ENCODE results near the gene PLA2G4B. TPM values are rescaled to one million over a fixed set of nuclear protein-coding genes. Genes with fewer than 3 reads are reported as not detected.

Gene PLA2G4B
- total and polyA plus RNA-seq, 9 donors = 4.8 to 17.5 (median 10.6) TPM

GRCh38 chr15:41841131-41841530, 2.5 kb downstream of the PLA2G4B start:
- TF ChIP-seq POLR2A (IDR thresholded peaks at IDR 0.05) = no peak
- TF ChIP-seq, protein P1, sequence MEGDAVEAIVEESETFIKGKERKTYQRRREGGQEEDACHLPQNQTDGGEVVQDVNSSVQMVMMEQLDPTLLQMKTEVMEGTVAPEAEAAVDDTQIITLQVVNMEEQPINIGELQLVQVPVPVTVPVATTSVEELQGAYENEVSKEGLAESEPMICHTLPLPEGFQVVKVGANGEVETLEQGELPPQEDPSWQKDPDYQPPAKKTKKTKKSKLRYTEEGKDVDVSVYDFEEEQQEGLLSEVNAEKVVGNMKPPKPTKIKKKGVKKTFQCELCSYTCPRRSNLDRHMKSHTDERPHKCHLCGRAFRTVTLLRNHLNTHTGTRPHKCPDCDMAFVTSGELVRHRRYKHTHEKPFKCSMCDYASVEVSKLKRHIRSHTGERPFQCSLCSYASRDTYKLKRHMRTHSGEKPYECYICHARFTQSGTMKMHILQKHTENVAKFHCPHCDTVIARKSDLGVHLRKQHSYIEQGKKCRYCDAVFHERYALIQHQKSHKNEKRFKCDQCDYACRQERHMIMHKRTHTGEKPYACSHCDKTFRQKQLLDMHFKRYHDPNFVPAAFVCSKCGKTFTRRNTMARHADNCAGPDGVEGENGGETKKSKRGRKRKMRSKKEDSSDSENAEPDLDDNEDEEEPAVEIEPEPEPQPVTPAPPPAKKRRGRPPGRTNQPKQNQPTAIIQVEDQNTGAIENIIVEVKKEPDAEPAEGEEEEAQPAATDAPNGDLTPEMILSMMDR (IDR thresholded peaks at IDR 0.05) = no peak
- no peak for TF ChIP-seq EP300 (IDR thresholded peaks at IDR 0.05)
- no peak for DNase-seq
- Histone ChIP-seq H3K27me3 (no peaks in the 10 kb centered on the region), H3K36me3 (no peaks in the 10 kb centered on the region), H3K9me3 (no peaks in the 10 kb centered on the region), H3K27ac (no peak overlapping the region), H3K4me1 (ENCODE audit: insufficient read depth) (no peaks in the 10 kb centered on the region), H3K4me3 (no peak overlapping the region)
- intact Hi-C loops (cut with DNase I) = loop anchor here in 1 of 4 donors (10.0 kb wide), 1 partner anchor 794 kb away; no protein-coding TSS in a partner anchor
- WGBS, 3 donors = 89 to 92% (median 91%) methylated on average over 10 of the region's 10 CpGs

- no peak for TF ChIP-seq POLR2A (IDR thresholded peaks at IDR 0.05)
- TF ChIP-seq, protein P1 (IDR thresholded peaks at IDR 0.05) = no peak
- no peak for TF ChIP-seq EP300 (IDR thresholded peaks at IDR 0.05)
- Histone ChIP-seq H3K27me3 (no peaks in the 10 kb centered on the region), H3K36me3 (no peaks in the 10 kb centered on the region), H3K4me1 (ENCODE audit: insufficient read depth) (no peaks in the 10 kb centered on the region), H3K27ac (no peak overlapping the region), H3K9me3 (no peaks in the 10 kb centered on the region), H3K4me3 (no peak overlapping the region)
- intact Hi-C loops (cut with DNase I) = loop anchor here in 1 of 4 donors (10.0 kb wide), 1 partner anchor 793 kb away; no protein-coding TSS in a partner anchor
- WGBS, 3 donors = 73 to 81% (median 76%) methylated on average over 12 of the region's 12 CpGs
- DNase-seq = no peak
Measured at GRCh38 chr15:41842229-41842628, 3.6 kb downstream of the PLA2G4B start.

DNA sequence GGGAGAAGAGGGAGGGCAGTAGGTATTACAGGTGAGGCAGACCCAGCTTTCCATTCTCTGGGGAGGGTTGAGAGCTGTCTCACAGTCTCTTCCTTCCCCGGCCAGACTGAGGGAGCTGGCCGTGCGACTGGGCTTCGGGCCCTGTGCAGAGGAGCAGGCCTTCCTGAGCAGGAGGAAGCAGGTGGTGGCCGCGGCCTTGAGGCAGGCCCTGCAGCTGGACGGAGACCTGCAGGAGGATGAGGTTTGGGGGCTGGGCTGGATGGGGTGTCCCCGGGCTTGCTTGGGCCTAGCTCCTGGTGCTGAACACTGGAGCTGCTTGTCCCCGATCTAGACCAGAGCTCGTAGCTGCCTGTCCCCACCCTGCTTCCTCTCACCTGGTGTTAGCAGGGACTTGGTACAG, 4.9 kb downstream of the PLA2G4B start:
- intact Hi-C loops (cut with DNase I) = loop anchor here in 1 of 4 donors (10.0 kb wide), 1 partner anchor 791 kb away; no protein-coding TSS in a partner anchor
- no peaks in the 10 kb centered on the region for H3K36me3 ChIP-seq
- H3K4me1 ChIP-seq (ENCODE audit: insufficient read depth) = no peaks in the 10 kb centered on the region
- H3K4me3 ChIP-seq = no peak overlapping the region
- TF ChIP-seq POLR2A (IDR thresholded peaks at IDR 0.05) = no peak
- TF ChIP-seq, protein P1 (IDR thresholded peaks at IDR 0.05) = no peak
- no peak for TF ChIP-seq EP300 (IDR thresholded peaks at IDR 0.05)
- WGBS, 3 donors = 59 to 83% (median 67%) methylated on average over 10 of the region's 10 CpGs
- H3K9me3 ChIP-seq = no peaks in the 10 kb centered on the region
- no peaks in the 10 kb centered on the region for H3K27me3 ChIP-seq
- no peak overlapping the region for H3K27ac ChIP-seq
- no peak for DNase-seq

DNA sequence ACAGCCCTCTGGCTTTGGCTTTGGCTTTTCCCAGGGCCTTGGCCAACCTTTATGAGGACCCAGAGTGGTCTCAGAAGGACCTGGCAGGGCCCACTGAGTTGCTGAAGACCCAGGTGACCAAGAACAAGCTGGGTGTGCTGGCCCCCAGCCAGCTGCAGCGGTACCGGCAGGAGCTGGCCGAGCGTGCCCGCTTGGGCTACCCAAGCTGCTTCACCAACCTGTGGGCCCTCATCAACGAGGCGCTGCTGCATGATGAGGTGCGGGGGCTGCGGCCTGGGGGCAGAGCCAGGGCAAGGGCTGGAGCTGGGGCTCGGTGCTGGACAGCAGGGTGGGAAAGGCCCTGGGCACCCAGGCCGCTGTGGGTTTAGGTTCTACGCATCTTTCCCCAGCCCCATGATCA, 6.2 kb downstream of the PLA2G4B start:
- Histone ChIP-seq H3K27me3 (no peaks in the 10 kb centered on the region), H3K4me3 (no peak overlapping the region), H3K27ac (no peak overlapping the region), H3K4me1 (ENCODE audit: insufficient read depth) (no peaks in the 10 kb centered on the region), H3K36me3 (no peaks in the 10 kb centered on the region), H3K9me3 (no peaks in the 10 kb centered on the region)
- WGBS, 3 donors = 79 to 89% (median 86%) methylated on average over 11 to 12 of the region's 12 CpGs
- intact Hi-C loops (cut with DNase I) = loop anchor here in 1 of 4 donors (10.0 kb wide), 1 partner anchor 790 kb away; no protein-coding TSS in a partner anchor
- TF ChIP-seq POLR2A (IDR thresholded peaks at IDR 0.05) (no peak), EP300 (IDR thresholded peaks at IDR 0.05) (no peak)
- TF ChIP-seq, protein P1 (IDR thresholded peaks at IDR 0.05) = no peak
- DNase-seq = no peak
